ENCODE results near the gene DNAJC12.

GRCh38 chr10:67849331-67850011 lies 11.5 kb upstream of the DNAJC12 start:
- TF ChIP-seq POLR2A (IDR thresholded peaks at IDR 0.05) = peak; percentile 52 to 54
- TF ChIP-seq CTCF (IDR thresholded peaks at IDR 0.05 in 4 of 5, conservative IDR thresholded peaks at IDR 0.05 in 1 of 5) = peak in 3 of 5 experiments; percentile 15 to 46 (median 32)
